HG03103 (cell line): ENCODE results near the gene HS3ST4.

Experiments
- ATAC-seq: cut with Tn5 transposase; IDR thresholded peaks from one replicate; pipeline ENCODE4 v1.9.1; 2021; ENCODE audit warnings: low read depth; ENCODE audit not compliant: unreplicated experiment

HS3ST4 gene

GRCh38 chr16:25691519-25692091 is at the start of gene HS3ST4:
Gene HS3ST4, plus strand, starts transcription at chr16:25691959.
- no peak for ATAC-seq

GRCh38 chr16:25643633-25644032 is 48.1 kb upstream of the HS3ST4 start:
- ATAC-seq: no peak

GRCh38 chr16:25656639-25657038 is 35.1 kb upstream of the HS3ST4 start:
- no peak for ATAC-seq

- ATAC-seq: no peak
Observed at GRCh38 chr16:25676820-25677219, 14.9 kb upstream of the HS3ST4 start.

- ATAC-seq: no peak
Observed at GRCh38 chr16:25679511-25679910, 12.2 kb upstream of the HS3ST4 start.

- ATAC-seq: no peak
Observed at GRCh38 chr16:25689137-25689836, 2.5 kb upstream of the HS3ST4 start.

- ATAC-seq: no peak
Observed at GRCh38 chr16:25690552-25691143, 1.1 kb upstream of the HS3ST4 start.

- no peak for ATAC-seq
Observed at GRCh38 chr16:25692351-25692741, 587 bp downstream of the HS3ST4 start.

GRCh38 chr16:25692742-25693508 is 1.2 kb downstream of the HS3ST4 start:
- ATAC-seq: no peak

- ATAC-seq: no peak
Observed at GRCh38 chr16:25693631-25694030, 1.9 kb downstream of the HS3ST4 start.

GRCh38 chr16:25699069-25699468 is 7.3 kb downstream of the HS3ST4 start:
- ATAC-seq: no peak

- ATAC-seq: no peak
Observed at GRCh38 chr16:25700547-25700946, 8.8 kb downstream of the HS3ST4 start.

- ATAC-seq: no peak
Observed at GRCh38 chr16:25707553-25707952, 15.8 kb downstream of the HS3ST4 start.

- no peak for ATAC-seq
Observed at GRCh38 chr16:25707982-25708583, 16.3 kb downstream of the HS3ST4 start.

GRCh38 chr16:25709213-25709612 is 17.5 kb downstream of the HS3ST4 start:
- ATAC-seq: no peak

GRCh38 chr16:25713785-25714570 is 22.2 kb downstream of the HS3ST4 start:
- no peak for ATAC-seq

GRCh38 chr16:25716186-25716585 is 24.4 kb downstream of the HS3ST4 start:
- ATAC-seq: no peak

GRCh38 chr16:25721439-25721838 is 29.7 kb downstream of the HS3ST4 start:
- no peak for ATAC-seq

- no peak for ATAC-seq
Observed at GRCh38 chr16:25726430-25727098, 34.8 kb downstream of the HS3ST4 start.
